Measurements from ENCODE around the gene GALNS.

DNA sequence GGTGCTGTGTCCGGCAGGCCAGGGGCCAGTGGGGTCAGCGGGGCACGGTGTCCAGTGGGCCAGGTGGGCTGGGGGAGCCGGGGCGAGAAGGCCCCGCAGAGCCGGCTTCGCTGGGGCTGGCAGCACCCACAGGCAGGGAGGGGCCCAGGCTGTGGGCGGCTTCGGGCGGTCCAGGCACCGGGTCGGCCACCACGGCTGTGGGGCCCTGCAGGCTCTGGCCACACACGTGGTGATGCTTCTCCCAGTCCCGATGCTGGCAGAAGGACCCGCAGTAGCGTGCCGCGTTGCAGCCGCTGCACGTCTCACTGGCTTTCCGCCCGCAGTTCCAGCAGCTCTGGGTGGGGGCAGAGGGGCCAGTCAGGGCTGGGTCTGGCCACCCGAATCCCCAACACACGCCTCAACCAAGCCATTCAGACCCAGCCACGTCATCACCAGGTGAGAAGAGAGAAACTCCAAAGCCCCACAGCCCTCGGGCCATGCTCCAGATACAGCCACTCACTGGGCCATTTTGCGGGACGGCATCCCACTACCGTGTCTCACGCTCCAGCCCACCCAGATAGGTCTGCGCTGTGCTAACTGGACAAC, 20.3 kb upstream of the GALNS start:
- TF ChIP-seq, protein P1, sequence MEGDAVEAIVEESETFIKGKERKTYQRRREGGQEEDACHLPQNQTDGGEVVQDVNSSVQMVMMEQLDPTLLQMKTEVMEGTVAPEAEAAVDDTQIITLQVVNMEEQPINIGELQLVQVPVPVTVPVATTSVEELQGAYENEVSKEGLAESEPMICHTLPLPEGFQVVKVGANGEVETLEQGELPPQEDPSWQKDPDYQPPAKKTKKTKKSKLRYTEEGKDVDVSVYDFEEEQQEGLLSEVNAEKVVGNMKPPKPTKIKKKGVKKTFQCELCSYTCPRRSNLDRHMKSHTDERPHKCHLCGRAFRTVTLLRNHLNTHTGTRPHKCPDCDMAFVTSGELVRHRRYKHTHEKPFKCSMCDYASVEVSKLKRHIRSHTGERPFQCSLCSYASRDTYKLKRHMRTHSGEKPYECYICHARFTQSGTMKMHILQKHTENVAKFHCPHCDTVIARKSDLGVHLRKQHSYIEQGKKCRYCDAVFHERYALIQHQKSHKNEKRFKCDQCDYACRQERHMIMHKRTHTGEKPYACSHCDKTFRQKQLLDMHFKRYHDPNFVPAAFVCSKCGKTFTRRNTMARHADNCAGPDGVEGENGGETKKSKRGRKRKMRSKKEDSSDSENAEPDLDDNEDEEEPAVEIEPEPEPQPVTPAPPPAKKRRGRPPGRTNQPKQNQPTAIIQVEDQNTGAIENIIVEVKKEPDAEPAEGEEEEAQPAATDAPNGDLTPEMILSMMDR (IDR thresholded peaks at IDR 0.05), result no peak
- no peak for TF ChIP-seq POLR2AphosphoS5 (IDR thresholded peaks at IDR 0.05; ENCODE audit: low read depth, low read length)
- TF ChIP-seq, protein P2, sequence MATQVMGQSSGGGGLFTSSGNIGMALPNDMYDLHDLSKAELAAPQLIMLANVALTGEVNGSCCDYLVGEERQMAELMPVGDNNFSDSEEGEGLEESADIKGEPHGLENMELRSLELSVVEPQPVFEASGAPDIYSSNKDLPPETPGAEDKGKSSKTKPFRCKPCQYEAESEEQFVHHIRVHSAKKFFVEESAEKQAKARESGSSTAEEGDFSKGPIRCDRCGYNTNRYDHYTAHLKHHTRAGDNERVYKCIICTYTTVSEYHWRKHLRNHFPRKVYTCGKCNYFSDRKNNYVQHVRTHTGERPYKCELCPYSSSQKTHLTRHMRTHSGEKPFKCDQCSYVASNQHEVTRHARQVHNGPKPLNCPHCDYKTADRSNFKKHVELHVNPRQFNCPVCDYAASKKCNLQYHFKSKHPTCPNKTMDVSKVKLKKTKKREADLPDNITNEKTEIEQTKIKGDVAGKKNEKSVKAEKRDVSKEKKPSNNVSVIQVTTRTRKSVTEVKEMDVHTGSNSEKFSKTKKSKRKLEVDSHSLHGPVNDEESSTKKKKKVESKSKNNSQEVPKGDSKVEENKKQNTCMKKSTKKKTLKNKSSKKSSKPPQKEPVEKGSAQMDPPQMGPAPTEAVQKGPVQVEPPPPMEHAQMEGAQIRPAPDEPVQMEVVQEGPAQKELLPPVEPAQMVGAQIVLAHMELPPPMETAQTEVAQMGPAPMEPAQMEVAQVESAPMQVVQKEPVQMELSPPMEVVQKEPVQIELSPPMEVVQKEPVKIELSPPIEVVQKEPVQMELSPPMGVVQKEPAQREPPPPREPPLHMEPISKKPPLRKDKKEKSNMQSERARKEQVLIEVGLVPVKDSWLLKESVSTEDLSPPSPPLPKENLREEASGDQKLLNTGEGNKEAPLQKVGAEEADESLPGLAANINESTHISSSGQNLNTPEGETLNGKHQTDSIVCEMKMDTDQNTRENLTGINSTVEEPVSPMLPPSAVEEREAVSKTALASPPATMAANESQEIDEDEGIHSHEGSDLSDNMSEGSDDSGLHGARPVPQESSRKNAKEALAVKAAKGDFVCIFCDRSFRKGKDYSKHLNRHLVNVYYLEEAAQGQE (IDR thresholded peaks at IDR 0.05; ENCODE audit: insufficient read depth in 1 of 2, low read depth in 2 of 2, low read length in 1 of 2), result no peak

Data from Panc1 (cell line).